T-helper 2 cell treated with Interferon-gamma antibody and Interleukin-4, amounts not matched to agents 5 μg/mL and 100 μg/mL, for 36 hours (primary cell): ENCODE data around the gene WASF3.
A peak's percentile ranks its signal among the peaks of the same experiment; 100 is the strongest.

ENCODE experiments used
- DNase-seq: peaks from one replicate; pipeline ENCODE4 v3.0.0; 2021; ENCODE audit warnings: low spot score
- H3K27ac Mint-ChIP-seq: one replicate; pipeline ENCODE4 v1.8.0; 2021; ENCODE audit warnings: mild to moderate bottlenecking, mixed read lengths
- H3K27me3 Mint-ChIP-seq: one replicate; pipeline ENCODE4 v1.8.0; 2021; ENCODE audit warnings: low read depth, mixed read lengths
- H3K36me3 Mint-ChIP-seq: one replicate; pipeline ENCODE4 v1.8.0; 2021; ENCODE audit warnings: low read depth, mixed read lengths
- H3K4me1 Mint-ChIP-seq: one replicate; pipeline ENCODE4 v1.8.0; 2021; ENCODE audit warnings: low read depth, mixed read lengths
- H3K4me3 Mint-ChIP-seq: one replicate; pipeline ENCODE4 v1.8.0; 2022; ENCODE audit warnings: mild to moderate bottlenecking, moderate library complexity, mixed read lengths
- H3K9me3 Mint-ChIP-seq: one replicate; pipeline ENCODE4 v1.8.0; 2021; ENCODE audit warnings: mixed read lengths

The WASF3 gene

DNA sequence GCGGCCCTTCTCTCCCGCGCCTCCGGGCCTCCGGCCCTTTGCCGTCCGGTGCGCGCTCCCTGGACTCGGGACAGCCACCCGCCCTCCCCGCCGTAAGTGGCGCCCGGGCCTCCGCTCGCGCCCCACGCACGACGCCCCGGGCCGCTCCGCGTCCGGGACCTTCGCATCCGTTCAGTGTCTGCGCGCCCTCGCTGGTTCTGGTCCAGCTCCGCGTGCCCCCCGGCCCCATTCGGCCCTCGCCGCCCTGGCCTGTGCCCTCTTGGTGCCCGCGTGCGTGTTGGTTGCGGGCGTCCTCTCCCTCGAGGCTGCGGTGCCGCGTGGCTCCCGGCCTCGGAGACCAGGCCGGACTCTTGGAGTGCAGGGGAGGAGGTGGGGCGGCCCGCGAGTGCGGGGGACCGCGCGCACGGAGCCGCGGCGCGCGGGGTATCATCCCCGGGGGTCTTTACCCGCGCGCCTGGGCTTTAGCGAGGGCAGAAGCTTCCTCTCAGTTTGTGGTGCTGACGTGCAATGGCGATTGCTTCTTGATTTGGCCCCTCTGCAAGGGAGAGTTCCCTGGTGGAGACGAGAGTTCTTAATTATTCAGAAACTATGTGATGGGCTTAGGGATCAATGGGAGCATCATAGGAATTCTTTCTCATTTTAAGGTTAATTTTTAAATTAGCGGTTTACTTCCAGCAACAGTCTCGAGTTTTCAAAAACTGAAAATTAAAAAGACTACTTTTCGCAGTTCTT lies 757 bp downstream of the WASF3 start:
- Mint-ChIP-seq H3K4me3 (peak overlapping the region; percentile 53), H3K27me3 (peaks cover 42% of the 10 kb centered on the region)

DNA sequence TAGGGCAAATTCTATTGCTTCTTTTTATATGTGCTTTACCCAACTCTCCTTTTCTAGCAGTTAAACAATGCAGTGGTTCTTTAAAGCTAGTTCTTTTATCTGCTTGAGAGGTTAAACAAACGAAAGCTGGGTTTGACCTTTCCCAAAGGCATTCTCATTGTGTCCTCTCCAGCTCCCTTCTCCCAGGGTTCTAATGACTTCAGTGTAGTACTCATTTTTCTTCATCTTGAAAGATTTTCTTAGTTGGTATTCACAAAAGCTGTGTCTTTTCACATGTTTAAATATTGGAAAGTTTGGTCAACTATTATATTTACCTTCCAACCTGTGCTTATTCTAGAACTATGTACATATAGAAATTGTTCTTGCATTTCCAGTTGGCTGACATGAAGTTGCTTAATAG lies 1.5 kb downstream of the WASF3 start:
- H3K4me3 Mint-ChIP-seq: peak overlapping the region; percentile 53
- H3K4me1 Mint-ChIP-seq: peaks cover 3% of the 10 kb centered on the region
- H3K27me3 Mint-ChIP-seq: peaks cover 45% of the 10 kb centered on the region
- H3K9me3 Mint-ChIP-seq: no peaks in the 10 kb centered on the region
- no peak for DNase-seq
- H3K27ac Mint-ChIP-seq: no peak overlapping the region
- H3K36me3 Mint-ChIP-seq: no peaks in the 10 kb centered on the region

More for the DNA sequence above, 757 bp downstream of the WASF3 start:
- Mint-ChIP-seq H3K9me3 (no peaks in the 10 kb centered on the region), H3K27ac (no peak overlapping the region), H3K4me1 (peaks cover 3% of the 10 kb centered on the region), H3K36me3 (no peaks in the 10 kb centered on the region)
- no peak for DNase-seq

GRCh38 chr13:26560456-26560855 lies 3.0 kb downstream of the WASF3 start:
- peaks cover 38% of the 10 kb centered on the region for H3K27me3 Mint-ChIP-seq
- no peak for DNase-seq
- no peak overlapping the region for H3K4me3 Mint-ChIP-seq
- no peaks in the 10 kb centered on the region for H3K9me3 Mint-ChIP-seq
- H3K27ac Mint-ChIP-seq: no peak overlapping the region
- H3K4me1 Mint-ChIP-seq: peaks cover 3% of the 10 kb centered on the region
- no peaks in the 10 kb centered on the region for H3K36me3 Mint-ChIP-seq

DNA sequence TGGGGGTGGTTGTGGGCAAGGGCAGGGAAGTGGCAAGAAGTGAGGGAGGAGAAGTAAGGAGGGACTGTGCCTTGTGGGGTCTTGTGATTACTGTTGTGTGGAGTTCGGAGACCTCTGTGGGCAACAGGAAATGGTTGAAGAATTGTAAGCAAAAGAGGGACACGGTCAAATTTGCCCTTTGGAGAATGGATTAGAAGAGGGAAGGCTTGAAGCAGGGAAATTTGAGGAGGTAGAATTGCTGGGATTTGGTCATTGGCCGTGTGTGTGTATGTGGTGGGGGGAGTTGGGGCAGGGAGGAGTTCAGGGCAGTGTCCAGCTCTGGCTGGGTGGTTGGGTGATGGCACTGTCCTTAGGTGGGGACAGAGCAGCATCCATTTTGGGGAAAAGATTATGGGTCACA lies 3.6 kb downstream of the WASF3 start:
- Mint-ChIP-seq H3K4me3 (no peak overlapping the region), H3K27ac (no peak overlapping the region), H3K36me3 (no peaks in the 10 kb centered on the region), H3K9me3 (no peaks in the 10 kb centered on the region), H3K27me3 (peaks cover 32% of the 10 kb centered on the region), H3K4me1 (peaks cover 3% of the 10 kb centered on the region)
- DNase-seq: no peak

GRCh38 chr13:26561651-26562511 lies 4.4 kb downstream of the WASF3 start:
- Mint-ChIP-seq H3K36me3 (no peaks in the 10 kb centered on the region), H3K4me1 (peaks cover 2% of the 10 kb centered on the region), H3K4me3 (no peak overlapping the region), H3K27me3 (peaks cover 27% of the 10 kb centered on the region), H3K9me3 (no peaks in the 10 kb centered on the region), H3K27ac (no peak overlapping the region)
- DNase-seq: no peak

GRCh38 chr13:26562512-26562890 lies 5.0 kb downstream of the WASF3 start:
- no peak for DNase-seq
- Mint-ChIP-seq H3K36me3 (no peaks in the 10 kb centered on the region), H3K4me1 (no peaks in the 10 kb centered on the region), H3K4me3 (no peak overlapping the region), H3K27me3 (peaks cover 22% of the 10 kb centered on the region), H3K27ac (no peak overlapping the region), H3K9me3 (no peaks in the 10 kb centered on the region)

GRCh38 chr13:26563713-26564112 lies 6.2 kb downstream of the WASF3 start:
- H3K4me1 Mint-ChIP-seq: no peaks in the 10 kb centered on the region
- peaks cover 20% of the 10 kb centered on the region for H3K27me3 Mint-ChIP-seq
- H3K36me3 Mint-ChIP-seq: no peaks in the 10 kb centered on the region
- H3K27ac Mint-ChIP-seq: no peak overlapping the region
- DNase-seq: no peak
- H3K9me3 Mint-ChIP-seq: no peaks in the 10 kb centered on the region
- no peak overlapping the region for H3K4me3 Mint-ChIP-seq

GRCh38 chr13:26568132-26568815 lies 10.8 kb downstream of the WASF3 start:
- Mint-ChIP-seq H3K27me3 (peaks cover 9% of the 10 kb centered on the region), H3K27ac (no peak overlapping the region), H3K4me3 (no peak overlapping the region), H3K9me3 (no peaks in the 10 kb centered on the region), H3K36me3 (no peaks in the 10 kb centered on the region), H3K4me1 (no peaks in the 10 kb centered on the region)
- DNase-seq: no peak

- no peak for DNase-seq
- peaks cover 12% of the 10 kb centered on the region for H3K27me3 Mint-ChIP-seq
- H3K4me1 Mint-ChIP-seq: no peaks in the 10 kb centered on the region
- no peak overlapping the region for H3K4me3 Mint-ChIP-seq
- H3K9me3 Mint-ChIP-seq: no peaks in the 10 kb centered on the region
- H3K36me3 Mint-ChIP-seq: no peaks in the 10 kb centered on the region
- H3K27ac Mint-ChIP-seq: no peak overlapping the region
Measured at GRCh38 chr13:26571518-26571917, 14.0 kb downstream of the WASF3 start.

DNA sequence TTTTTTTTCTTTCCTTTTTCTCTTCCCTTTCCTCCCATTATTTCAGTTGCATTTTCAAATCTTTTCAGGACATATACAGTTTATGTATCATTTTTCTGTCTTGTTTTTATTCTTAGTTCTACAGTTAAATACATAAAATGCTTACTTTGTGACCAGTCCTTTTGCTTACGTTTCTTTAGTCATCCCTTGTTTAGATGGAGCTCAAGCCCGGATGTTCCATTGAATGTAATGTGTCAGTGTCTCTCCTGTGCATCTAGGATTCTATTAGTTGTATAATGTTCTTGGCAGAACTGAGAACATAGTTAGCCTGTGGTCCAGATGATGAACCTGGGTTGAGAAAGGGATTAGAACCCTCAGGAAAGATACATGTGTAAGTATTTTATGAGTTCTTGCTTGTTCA lies 17.8 kb downstream of the WASF3 start:
- no peak for DNase-seq
- Mint-ChIP-seq H3K27me3 (peaks cover 10% of the 10 kb centered on the region), H3K27ac (no peak overlapping the region), H3K4me1 (no peaks in the 10 kb centered on the region), H3K36me3 (no peaks in the 10 kb centered on the region), H3K9me3 (no peaks in the 10 kb centered on the region), H3K4me3 (no peak overlapping the region)

DNA sequence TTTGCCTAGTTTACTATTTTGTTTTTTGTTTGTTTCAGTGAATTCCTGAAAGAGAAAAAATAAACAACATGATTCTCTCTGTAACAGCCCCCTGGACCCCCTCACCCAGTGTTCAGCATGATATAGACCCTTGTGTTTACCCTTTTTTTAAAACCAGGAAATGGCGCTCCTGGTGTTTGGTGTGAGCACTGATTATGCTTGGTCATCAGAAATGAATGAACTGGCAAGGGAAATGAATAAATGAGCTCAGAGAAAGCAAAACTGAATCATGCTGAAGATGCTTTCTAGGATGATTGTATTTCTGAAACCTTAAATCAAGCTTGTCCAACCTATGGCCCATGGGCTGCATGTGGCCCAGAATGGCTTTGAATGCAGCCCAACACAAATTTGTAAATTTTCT lies 22.1 kb downstream of the WASF3 start:
- Mint-ChIP-seq H3K27ac (no peak overlapping the region), H3K36me3 (no peaks in the 10 kb centered on the region), H3K4me3 (no peak overlapping the region), H3K27me3 (peaks cover 15% of the 10 kb centered on the region), H3K9me3 (no peaks in the 10 kb centered on the region), H3K4me1 (no peaks in the 10 kb centered on the region)
- no peak for DNase-seq

DNA sequence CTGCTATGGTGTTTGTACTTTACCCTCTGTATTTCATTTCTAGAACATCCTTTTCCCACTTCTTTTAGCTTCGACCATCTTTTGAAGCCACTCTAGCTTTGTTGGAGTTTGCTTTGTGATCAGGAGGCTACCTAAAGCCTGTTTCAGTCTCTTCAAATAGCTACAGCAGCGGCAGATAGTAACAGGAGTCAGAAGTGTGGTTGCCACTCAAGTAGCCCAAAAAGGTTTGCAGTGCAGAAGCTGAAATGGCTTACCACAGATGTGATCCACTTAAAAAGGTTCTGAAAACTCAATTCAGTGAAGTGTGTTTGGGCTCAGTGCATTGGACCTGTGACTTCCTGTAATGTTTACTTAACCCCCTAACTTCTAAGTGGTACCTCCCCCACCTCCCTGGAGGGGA lies 26.2 kb downstream of the WASF3 start:
- Mint-ChIP-seq H3K4me1 (no peaks in the 10 kb centered on the region), H3K4me3 (no peak overlapping the region), H3K27me3 (peaks cover 9% of the 10 kb centered on the region), H3K9me3 (no peaks in the 10 kb centered on the region), H3K36me3 (no peaks in the 10 kb centered on the region), H3K27ac (no peak overlapping the region)
- DNase-seq: no peak

DNA sequence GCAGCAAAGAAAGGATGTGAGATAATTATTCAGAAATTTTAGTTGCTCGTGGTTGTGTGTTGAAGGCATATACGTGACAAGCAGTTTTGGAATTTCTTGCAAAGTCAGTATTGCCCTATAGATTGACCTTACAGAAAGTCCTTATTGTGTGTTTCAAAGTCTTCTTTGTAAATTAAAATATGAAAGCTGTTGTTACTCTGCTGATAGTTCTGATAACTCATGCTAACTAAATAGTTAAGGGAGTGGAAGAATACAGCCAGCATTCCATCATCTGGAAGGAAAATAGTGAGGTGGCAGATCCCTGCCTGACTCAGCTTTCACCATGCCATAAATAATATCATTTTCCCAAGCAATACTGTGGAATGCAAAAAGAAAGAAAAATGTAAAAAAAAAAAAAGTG lies 27.2 kb downstream of the WASF3 start:
- DNase-seq: no peak
- no peaks in the 10 kb centered on the region for H3K36me3 Mint-ChIP-seq
- no peaks in the 10 kb centered on the region for H3K4me1 Mint-ChIP-seq
- H3K27me3 Mint-ChIP-seq: peaks cover 9% of the 10 kb centered on the region
- no peaks in the 10 kb centered on the region for H3K9me3 Mint-ChIP-seq
- no peak overlapping the region for H3K4me3 Mint-ChIP-seq
- no peak overlapping the region for H3K27ac Mint-ChIP-seq

DNA sequence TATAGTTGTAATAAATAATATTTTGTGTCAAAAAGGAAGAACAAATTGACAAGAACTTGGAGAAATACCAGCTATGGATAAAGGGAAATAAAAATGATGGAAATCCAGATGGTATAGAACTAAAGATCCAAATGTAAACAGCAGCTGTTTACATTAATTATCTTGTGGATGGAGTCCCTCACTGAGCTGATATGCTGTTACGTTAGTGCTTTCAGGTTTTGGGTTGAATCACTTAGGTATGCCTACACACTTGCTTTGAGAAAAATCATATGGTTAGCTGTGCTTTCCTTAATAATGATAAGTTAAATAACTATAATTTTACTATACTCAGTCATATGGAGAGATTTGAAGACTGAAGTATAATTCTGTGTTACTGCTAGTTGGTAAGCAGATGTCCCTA lies 27.7 kb downstream of the WASF3 start:
- no peaks in the 10 kb centered on the region for H3K36me3 Mint-ChIP-seq

More for the DNA sequence above, 27.7 kb downstream of the WASF3 start:
- Mint-ChIP-seq H3K4me1 (no peaks in the 10 kb centered on the region), H3K27me3 (peaks cover 11% of the 10 kb centered on the region), H3K4me3 (no peak overlapping the region), H3K27ac (no peak overlapping the region), H3K9me3 (no peaks in the 10 kb centered on the region)
- no peak for DNase-seq
